LNCaP clone FGC (cell line): Measurements from ENCODE around the gene PATJ.

Experiments used
- DNase-seq: peaks from one replicate; pipeline ENCODE4 v3.0.0-alpha.2; 2011; ENCODE audit warnings: low read depth
- H3K4me3 ChIP-seq: 2 replicates; pipeline ENCODE4 v1.5.1; 2011; ENCODE audit warnings: mild to moderate bottlenecking, low read depth, low read length, control low read depth
- TF ChIP-seq, protein P1 (sequence below): IDR thresholded peaks from 2 replicates; pipeline ENCODE4 v1.5.1; 2012; ENCODE audit warnings: mild to moderate bottlenecking; ENCODE audit not compliant: control insufficient read depth, insufficient read depth; ENCODE audit errors: extremely low read depth

PATJ gene

DNA sequence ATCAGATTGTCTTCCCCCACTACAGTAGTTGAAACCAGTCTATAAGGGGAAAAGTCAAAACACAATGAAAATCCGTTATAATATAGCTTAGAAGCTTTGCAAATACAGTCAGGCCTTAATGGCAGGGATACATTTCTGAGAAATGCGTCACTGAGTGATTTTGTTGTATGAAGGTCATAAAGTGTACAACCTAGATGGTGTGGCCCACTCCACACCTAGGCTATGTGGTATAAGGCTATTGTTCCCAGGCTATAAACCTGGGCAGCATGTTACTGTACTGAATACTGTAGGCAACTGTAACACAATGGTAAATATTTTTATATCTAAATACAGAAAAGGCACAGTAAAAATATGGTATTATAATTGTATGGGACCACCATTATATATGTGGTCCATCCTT, 264.4 kb downstream of the PATJ start:
- TF ChIP-seq, protein P1, sequence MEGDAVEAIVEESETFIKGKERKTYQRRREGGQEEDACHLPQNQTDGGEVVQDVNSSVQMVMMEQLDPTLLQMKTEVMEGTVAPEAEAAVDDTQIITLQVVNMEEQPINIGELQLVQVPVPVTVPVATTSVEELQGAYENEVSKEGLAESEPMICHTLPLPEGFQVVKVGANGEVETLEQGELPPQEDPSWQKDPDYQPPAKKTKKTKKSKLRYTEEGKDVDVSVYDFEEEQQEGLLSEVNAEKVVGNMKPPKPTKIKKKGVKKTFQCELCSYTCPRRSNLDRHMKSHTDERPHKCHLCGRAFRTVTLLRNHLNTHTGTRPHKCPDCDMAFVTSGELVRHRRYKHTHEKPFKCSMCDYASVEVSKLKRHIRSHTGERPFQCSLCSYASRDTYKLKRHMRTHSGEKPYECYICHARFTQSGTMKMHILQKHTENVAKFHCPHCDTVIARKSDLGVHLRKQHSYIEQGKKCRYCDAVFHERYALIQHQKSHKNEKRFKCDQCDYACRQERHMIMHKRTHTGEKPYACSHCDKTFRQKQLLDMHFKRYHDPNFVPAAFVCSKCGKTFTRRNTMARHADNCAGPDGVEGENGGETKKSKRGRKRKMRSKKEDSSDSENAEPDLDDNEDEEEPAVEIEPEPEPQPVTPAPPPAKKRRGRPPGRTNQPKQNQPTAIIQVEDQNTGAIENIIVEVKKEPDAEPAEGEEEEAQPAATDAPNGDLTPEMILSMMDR: no peak

DNA sequence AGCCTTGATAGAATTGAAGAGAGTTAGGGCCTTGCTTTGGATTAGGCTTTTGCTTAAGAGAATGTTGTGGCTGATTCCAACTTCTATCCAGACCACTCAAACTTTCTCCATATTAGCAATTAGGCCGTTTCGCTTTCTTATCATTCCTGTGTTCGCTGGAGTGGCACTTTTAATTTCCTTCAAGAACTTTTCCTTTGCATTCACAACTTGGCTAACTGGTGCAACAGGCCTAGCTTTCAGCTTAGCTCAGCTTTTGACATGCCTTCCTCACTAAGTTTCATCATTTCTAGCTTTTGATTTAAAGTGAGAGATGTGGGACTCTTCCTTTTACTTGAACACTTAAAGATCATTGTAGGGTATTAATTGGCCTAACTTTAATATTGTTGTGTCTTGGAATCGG, 268.7 kb downstream of the PATJ start:
- TF ChIP-seq, protein P1: no peak
- no peak overlapping the region for H3K4me3 ChIP-seq
- no peak for DNase-seq

More for the DNA sequence above, 264.4 kb downstream of the PATJ start:
- DNase-seq: no peak
- no peak overlapping the region for H3K4me3 ChIP-seq

DNA sequence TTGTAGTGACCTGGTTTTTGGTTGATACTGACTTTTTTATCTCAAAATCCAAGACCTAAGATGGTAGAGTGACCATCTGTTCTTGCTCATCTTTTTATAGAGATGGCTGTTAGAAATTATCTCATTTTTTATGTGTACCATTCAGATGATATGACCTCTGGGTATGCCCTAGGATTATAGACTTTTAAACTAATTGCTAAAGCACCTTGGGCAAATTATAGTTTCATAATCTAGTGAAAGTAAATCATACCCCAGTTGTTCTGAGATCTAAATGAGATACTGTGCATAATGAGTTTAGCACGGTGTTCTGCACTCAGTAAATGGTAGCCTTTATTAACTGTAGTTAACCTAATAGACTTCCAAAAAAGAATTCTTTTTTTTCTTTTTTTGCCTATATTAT, 269.8 kb downstream of the PATJ start:
- no peak overlapping the region for H3K4me3 ChIP-seq
- TF ChIP-seq, protein P1: no peak
- no peak for DNase-seq

DNA sequence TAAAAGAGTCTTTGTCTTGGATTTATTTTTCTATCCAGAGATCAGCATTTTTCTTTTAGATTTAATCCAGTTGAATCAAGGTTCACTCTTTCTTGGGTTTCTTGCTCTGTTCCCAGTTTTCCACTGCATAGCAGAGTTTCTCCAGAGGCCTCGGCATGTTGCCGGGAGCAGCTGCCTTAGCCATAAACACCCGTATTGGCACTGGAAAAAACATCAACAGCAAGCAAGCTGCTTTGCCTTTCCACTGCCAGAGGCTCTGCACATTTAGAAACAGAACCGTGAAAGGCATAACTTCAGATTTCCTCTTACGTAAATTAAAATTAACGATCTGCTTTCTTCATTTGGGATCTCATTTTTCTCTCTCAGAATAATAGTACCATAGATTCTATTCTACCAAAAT, 270.6 kb downstream of the PATJ start:
- TF ChIP-seq, protein P1: no peak
- no peak for DNase-seq
- no peak overlapping the region for H3K4me3 ChIP-seq

DNA sequence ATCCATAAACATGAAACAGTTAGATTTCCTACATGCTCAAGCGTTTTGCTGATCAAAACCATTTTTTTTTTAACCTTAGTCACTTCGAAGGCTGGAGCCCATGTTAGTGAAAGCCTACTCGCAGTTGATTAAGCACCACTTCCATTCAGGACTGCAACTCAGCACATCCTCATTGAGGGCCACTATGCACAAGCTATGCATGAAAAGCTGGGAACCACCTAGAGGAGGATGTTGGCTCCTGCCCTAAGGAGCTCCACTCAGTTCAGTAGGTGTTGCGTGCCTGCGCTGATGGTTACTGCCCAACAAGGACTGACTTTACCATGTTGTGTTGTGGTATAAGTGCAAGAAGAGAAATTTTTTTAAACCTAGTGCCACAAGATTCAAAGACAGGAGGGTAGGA, 271.0 kb downstream of the PATJ start:
- H3K4me3 ChIP-seq: no peak overlapping the region
- TF ChIP-seq, protein P1: no peak
- DNase-seq: no peak

DNA sequence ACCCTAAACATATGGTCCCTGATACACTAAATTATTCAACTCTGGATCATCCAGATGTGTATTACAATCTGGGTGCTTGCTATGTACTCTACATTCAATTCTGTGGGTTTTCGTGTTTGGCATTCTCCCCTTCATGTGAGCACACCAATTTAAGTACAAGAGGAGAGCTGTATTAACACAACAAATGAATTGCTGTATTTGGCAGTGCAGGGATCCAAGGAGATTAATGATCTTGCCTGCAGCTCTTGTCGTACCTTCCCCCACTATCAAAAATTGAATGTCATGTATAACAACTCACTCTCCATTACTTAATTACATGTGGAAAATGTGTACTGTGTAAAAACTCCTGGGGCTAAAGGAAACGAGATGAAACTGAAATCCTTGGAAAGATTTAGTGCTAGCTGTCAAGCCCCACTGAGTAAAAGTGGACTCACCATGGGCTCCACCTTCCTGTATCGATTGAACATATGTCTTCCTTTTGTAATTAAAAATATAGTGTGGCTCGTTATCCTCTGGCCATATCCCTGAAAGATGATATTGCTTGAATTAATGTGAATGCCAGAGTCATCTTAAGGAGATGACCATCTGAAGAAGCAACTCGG, 280.2 kb downstream of the PATJ start:
- no peak for DNase-seq
- no peak overlapping the region for H3K4me3 ChIP-seq
- TF ChIP-seq, protein P1: no peak

DNA sequence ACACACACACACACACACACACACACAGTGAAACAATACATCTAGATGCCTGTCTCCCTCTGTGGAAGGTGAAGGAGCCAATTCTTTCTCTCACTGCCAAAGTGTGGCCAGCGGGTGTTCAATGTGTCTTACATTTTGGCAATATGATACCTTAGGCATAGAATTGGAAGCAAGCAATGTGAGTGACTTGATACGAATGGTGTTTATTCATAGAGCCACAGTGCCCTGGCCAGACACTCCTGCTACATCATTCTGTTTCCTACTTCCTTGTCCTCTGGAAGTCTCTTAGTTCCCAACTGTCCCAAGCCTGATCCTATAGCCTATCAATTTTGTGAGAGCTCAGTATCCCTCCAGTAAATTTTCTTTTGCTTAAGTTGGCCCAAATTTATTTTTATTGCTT, 282.4 kb downstream of the PATJ start:
- TF ChIP-seq, protein P1: no peak
- no peak for DNase-seq

More for the DNA sequence above, 282.4 kb downstream of the PATJ start:
- no peak overlapping the region for H3K4me3 ChIP-seq
